GM19239 (cell line): ENCODE measurements around the gene WWP2.
"Not testable (repeated sequence)": the region's sequence is repeated elsewhere in the genome, so short reads cannot be mapped to it uniquely, and the experiment has no call there.

Experiments used
- DNase-seq: peaks from one replicate; pipeline ENCODE4 v3.0.0; 2011; ENCODE audit warnings: low spot score; ENCODE audit not compliant: insufficient read length
- FAIRE-seq: peaks from 2 replicates; lab custom pipeline; 2011; peaks lifted over from hg19 to GRCh38; lab: Jason Lieb, UNC

WWP2 gene

GRCh38 chr16:69964960-69965660, 203.0 kb downstream of the WWP2 start:
- not testable (repeated sequence) for DNase-seq, FAIRE-seq

GRCh38 chr16:69965661-69966054, 203.5 kb downstream of the WWP2 start:
- not testable (repeated sequence) for FAIRE-seq, DNase-seq

- DNase-seq, FAIRE-seq: not testable (repeated sequence)
These were observed 205.6 kb downstream of the WWP2 start for GRCh38 chr16:69967688-69968087.

- not testable (repeated sequence) for DNase-seq
These were observed 206.0 kb downstream of the WWP2 start for GRCh38 chr16:69968125-69968524.

GRCh38 chr16:69969657-69970056, 207.5 kb downstream of the WWP2 start:
- not testable (repeated sequence) for FAIRE-seq, DNase-seq

More at GRCh38 chr16:69968125-69968524, 206.0 kb downstream of the WWP2 start:
- not testable (repeated sequence) for FAIRE-seq

- not testable (repeated sequence) for DNase-seq, FAIRE-seq
These were observed 210.0 kb downstream of the WWP2 start for GRCh38 chr16:69972120-69972519.

- FAIRE-seq, DNase-seq: not testable (repeated sequence)
These were observed 210.8 kb downstream of the WWP2 start for GRCh38 chr16:69972935-69973334.

- FAIRE-seq, DNase-seq: not testable (repeated sequence)
These were observed 223.1 kb downstream of the WWP2 start for GRCh38 chr16:69985196-69985595.
